ENCODE data around the gene DMAC2.
"Not testable (repeated sequence)": the region's sequence is repeated elsewhere in the genome, so short reads cannot be mapped to it uniquely, and the experiment has no call there.

DMAC2 gene

GRCh38 chr19:41443813-41444455 lies 4.2 kb upstream of the DMAC2 start:
- in situ Hi-C loops (cut with HindIII; ENCODE audit: low sequenced_read_pairs), result no loop called here

DNA sequence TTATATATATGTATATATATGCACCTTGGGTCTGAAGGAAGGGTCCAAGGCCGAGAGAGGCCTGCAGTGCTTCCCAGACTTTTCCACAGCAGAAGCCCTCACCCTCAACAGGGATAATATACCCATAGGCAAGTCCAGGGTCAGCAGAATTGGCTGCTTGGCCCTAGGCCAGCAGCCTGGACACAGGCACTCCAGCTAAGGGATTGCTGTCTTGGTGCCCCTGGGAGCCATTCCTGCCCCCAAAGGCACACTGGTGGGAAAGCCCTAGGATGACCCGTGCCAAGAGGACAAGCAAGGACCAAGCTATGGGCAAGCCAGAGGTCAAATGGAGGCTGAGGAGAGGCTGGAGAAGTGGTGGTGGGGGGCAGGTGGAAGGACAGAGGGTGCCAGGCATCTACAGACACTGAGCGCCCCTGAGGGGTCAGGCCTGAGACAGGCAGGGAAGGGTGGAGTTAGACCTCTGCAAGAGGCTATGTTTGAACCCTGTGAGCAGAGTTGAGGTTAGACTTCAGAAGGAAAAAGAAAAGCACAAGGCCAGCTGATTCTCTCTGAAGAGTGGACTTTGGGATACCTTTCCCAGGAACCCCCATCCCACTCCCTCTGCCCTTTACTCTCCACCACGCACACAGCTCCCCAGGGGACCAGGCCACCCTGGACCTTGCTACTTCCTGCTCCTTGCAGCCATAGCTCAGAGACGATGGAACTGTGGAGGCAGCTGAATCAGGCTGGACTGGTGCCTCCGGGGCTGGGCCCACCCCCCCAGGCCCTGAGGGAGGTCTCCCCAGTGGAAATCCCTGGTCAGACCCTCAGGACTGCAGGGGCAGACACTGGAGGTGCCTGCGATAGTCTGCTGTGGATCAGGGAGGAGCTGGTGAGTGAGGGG lies 3.0 kb upstream of the DMAC2 start, which contains the start of gene ERICH4:
ERICH4 (plus strand) TSS at position 684 of the 883 bp plus-strand sequence; CDS start at position 698, 14 bp downstream.
- in situ Hi-C loops (cut with HindIII; ENCODE audit: low sequenced_read_pairs), result no loop called here

DNA sequence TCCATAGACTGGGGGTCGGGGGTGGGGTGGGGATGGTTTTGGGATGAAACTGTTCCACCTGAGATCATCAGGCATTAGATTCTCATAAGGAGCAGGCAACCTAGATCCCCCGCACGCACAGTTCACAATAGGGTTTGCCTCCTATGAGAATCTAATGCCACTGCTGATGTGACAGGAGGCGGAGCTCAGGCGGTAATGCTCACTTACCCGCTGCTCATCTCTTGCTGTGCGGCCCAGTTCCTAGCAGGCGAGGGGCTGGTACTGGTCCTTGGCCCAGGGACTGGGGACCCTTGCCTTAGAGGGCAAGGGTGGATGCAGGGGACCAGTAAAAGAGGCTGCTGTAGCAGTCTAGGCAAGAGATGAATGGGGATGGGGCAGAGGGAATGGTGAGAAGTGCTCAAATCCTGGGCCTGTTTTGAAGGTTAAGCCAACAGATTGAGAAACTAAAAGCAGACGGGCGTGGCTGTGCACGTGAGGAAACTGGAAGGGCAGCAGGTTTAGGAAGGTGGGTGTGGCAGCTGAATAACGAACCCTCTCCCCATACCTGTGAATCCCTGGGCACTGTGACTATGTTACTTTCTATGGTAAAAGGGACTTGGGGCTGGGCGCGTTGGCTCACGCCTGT lies 1.7 kb upstream of the DMAC2 start:
- in situ Hi-C loops (cut with HindIII; ENCODE audit: low sequenced_read_pairs), result no loop called here

- in situ Hi-C loops (cut with HindIII; ENCODE audit: low sequenced_read_pairs), result no loop called here
Measured at GRCh38 chr19:41437944-41438574, 1.7 kb downstream of the DMAC2 start.

DNA sequence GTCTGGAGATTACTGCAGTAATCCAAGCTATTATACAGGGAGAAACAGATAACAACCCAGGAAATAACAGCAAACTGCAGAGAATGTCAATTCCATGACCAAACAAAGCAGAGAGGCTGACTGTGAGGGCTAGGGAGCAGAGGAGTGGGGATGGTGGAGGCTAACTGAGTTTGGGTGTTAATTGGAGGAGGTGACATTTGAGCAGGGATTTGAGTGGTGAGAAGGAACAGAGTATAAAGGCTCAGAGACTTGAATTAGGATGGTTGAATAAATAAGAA lies 3.1 kb downstream of the DMAC2 start:
- in situ Hi-C loops (cut with HindIII; ENCODE audit: low sequenced_read_pairs), result no loop called here

DNA sequence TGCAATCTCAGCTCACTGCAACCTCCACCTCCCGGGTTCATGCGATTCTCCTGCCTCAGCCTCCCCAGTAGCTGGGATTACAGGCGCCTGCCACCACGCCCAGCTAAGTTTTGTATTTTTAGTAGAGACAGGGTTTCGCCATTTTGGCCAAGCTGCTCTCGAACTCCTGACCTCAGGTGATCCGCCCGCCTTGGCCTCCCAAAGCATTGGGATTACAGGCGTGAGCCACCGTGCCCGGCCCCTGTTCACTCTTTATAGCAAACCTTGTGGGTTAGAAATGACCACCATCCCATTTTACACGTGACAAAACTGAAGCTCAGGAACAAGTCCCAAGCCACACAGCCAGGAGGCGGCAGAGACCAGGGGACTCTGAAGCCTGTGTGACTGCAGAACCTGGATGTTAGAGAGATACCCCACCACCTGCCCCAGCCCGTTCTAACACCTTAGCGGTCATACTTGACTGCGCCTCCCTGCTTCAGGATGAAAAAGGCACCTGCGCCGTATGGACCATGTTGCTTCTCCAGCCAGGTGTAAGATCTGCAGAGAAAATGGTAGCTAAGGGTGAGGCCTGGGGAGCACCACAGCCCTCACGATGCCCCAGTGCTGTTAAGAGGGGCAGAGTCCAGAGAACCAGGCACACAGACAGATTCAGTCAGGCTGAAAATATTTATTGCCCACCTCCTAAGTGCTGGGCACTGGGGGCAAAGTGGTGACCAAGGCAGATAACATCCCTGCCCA lies 3.6 kb downstream of the DMAC2 start:
- in situ Hi-C loops (cut with HindIII; ENCODE audit: low sequenced_read_pairs), result no loop called here

- in situ Hi-C loops (cut with HindIII; ENCODE audit: low sequenced_read_pairs), result not testable (repeated sequence)
Measured at GRCh38 chr19:41435376-41435775, 4.3 kb downstream of the DMAC2 start.

- in situ Hi-C loops (cut with HindIII; ENCODE audit: low sequenced_read_pairs), result no loop called here
Measured at GRCh38 chr19:41434450-41434849, 5.3 kb downstream of the DMAC2 start.

DNA sequence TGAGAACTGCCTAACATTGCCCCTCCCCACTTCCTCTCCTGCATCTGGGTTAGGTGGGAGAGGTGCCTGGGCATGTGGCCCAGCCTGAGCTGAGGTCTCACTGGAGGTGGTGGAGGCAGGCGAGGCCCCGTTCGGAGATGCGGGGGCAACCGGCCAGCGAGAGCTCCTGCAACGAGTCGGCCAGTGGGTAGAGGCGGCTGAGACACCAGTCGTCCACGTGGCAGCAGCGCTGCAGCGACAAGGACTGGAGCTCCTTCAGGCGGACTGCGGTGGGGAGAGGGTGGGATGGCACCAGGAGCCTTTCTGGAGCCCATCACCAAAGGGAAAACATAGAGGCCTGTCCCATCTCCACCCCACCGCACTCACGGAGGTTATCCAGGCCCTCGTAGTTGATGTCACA lies 6.5 kb downstream of the DMAC2 start:
- in situ Hi-C loops (cut with HindIII; ENCODE audit: low sequenced_read_pairs), result no loop called here

DNA sequence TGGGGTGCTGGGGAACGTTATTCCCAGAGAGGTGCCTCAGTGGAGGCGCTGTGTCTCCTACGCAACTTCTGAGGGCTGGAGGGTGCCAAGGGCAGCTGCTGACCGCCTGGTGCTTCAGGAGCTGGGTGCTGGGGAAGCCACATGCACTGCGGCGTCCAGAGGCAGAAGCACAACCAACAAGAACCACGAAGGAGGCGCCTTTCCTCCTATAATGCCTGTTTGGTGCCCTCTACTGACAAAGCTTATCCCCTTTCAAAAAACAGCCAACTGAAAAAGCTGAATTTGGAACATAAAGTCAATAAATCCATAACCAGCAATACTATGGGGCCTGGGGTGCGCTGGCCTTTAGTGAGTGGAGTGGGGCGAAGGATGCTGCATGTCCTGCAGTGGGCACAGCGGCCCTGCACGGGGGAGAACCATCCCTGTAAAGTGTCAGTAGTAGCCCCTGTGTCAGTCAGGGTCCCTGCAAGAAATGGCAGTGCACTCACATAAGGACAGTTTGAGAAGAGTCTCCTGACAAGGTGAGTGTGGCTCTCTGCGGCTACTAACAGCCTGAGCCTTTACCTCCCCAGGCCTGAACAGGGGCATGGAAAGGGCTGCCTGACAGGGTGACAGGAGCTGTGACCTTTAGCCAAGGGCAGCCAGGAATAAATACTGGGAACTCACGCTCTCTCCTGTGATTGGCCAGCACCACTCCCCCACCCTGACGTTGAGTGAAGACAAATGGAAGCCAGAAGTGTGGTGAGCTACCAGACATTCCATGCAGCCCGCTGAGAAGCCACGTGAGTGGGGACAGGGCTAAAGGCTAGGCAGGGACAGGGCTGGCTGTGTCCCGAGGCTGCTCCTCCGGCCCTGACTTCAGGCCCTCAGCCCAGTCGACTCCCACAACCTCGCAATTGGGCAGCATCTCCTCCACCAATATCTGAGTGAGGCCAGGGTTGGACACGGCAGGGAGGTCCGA lies 8.0 kb downstream of the DMAC2 start:
- in situ Hi-C loops (cut with HindIII; ENCODE audit: low sequenced_read_pairs), result no loop called here

- in situ Hi-C loops (cut with HindIII; ENCODE audit: low sequenced_read_pairs), result no loop called here
Measured at GRCh38 chr19:41430922-41431321, 8.8 kb downstream of the DMAC2 start.

DNA sequence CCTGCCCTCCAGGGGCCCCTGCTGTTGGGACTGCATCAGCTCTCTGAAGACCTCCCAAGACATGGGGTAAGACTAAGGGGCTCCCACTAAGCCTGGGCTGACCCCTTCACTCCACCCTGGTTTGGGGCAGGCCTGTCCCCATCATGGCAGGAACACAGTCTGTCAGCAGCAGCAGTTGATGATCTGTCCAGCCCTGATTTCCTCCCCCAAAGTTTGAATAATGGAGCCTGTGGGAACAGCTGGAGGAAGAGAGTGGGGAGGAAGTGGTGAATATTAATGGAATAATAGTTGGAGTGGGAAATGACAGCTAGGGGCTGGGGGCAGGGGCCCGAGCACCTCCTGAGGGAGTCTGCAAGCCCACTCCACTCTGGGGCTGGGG lies 11.2 kb downstream of the DMAC2 start:
- in situ Hi-C loops (cut with HindIII; ENCODE audit: low sequenced_read_pairs), result loop anchor here (10.0 kb wide), 1 partner anchor 146 kb away; the partner anchor contains the start of gene CEACAM21

DNA sequence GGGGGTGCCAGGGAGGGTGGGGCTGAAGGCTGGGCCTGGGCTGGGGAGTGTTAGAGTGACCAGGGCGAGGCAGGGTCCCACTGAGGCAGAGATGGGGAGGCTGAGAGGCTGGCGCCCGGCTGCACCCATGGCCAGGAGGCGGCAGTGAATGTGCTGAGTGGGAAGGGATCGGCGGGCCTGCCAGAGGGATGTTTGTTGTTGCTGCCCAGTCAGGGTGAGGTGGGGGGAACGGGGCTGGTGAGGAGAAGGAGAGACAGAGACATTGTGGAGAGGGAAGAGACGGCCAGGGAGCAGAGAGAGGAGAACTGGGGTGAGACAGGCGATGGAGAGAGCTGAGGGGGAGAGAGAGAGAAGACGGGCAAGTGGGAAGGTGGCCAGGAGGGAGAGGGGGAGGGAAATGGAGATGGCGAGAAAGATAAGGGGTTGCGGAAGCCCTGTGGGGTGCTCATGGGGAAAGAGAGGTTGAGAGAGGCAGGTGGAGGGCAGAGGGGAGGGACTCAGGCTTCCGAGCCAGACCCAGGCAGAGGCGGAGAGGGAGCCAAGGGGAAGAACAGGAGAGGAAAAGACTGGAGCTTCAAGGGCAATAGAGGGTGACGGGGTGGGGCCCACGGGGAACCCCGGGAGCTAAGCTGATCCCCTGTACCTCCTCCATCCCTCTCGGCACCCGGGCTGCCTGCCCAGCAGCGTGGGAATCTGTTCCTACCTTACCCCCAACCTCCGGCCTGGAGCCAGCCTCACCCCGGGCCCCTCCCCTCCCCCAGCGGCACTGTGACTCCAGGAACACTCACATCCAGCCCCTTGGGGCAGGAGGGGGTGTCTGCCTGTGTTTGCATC lies 11.8 kb downstream of the DMAC2 start:
- in situ Hi-C loops (cut with HindIII; ENCODE audit: low sequenced_read_pairs), result loop anchor here (10.0 kb wide), 1 partner anchor 147 kb away; the partner anchor contains the start of gene CEACAM21

- in situ Hi-C loops (cut with HindIII; ENCODE audit: low sequenced_read_pairs), result loop anchor here (10.0 kb wide), 1 partner anchor 148 kb away; the partner anchor contains the start of gene CEACAM21
Measured at GRCh38 chr19:41426952-41427646, 12.6 kb downstream of the DMAC2 start, which contains the start of gene B3GNT8. TSS of gene B3GNT8 (minus strand) at chr19:41427374. CDS start at chr19:41426778, 596 bp downstream.

GRCh38 chr19:41426116-41426841 lies 13.4 kb downstream of the DMAC2 start:
- in situ Hi-C loops (cut with HindIII; ENCODE audit: low sequenced_read_pairs), result loop anchor here (10.0 kb wide), 1 partner anchor 149 kb away; the partner anchor contains the start of gene CEACAM21

DNA sequence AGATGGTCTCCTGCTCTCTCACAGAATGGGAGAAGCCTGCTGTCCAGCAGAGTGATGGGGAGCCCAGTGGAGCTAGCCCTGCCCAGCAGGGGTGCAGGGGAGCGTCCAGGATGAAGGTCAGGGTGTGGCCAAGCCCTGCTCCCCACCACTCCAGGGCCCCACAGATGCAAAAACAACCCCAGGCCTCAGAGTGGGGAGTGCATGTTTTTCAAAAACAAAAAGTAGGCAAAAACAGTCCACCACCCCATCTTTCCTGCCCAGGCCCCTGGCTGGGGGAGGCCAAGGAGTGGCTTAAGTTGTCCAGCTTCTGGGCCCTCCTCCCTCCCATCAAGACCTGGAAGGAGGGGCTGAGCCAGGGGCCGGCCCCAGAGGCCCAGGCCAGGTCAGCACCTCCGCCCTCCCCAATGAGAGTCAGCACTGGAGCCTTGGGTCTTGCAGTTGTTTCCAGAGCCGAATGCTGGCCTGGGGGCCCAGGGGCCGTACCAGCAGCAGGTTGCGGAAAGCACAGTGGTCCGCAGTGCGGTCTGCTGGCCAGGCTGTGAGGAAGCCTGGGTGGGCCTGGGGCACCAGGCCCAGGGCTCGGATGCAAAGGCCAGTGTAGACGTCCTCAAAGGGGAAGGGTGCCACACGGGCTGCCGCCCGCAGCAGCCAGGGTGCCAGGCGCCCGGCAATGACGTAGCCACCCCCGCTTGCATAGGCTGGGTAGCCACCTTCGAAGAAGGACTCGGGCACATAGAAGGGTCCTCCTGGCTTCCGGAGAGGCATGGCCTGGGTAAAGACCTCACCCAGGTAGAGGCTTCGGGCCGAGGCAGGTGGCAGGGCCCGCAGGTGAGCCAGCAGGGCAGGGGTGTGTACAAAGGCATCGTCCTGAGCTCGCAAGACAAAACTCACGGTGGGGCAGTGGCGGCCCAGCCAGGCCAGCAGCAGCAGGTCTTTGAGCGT lies 14.3 kb downstream of the DMAC2 start:
- in situ Hi-C loops (cut with HindIII; ENCODE audit: low sequenced_read_pairs), result loop anchor here (10.0 kb wide), 1 partner anchor 149 kb away; the partner anchor contains the start of gene CEACAM21
